ENCODE data around the gene MZB1. TPM values are rescaled to one million over a fixed set of nuclear protein-coding genes. Genes with fewer than 3 reads are reported as not detected.

The MZB1 gene
- total and polyA plus RNA-seq, 2 of the 13 experiments (the other 11 are each of a cell fraction or from before 2014, with no cell fraction given), result 0.31 to 0.40 TPM

GRCh38 chr5:139341689-139342422 lies 47.9 kb downstream of the MZB1 start, which contains the start of gene PAIP2 (continued):
- peak; percentile 88 to 95 for TF ChIP-seq HMGXB4 (CRISPR knock-in tag; IDR thresholded peaks at IDR 0.05; ENCODE audit: borderline replicate concordance in 1 of 2, low read depth in 1 of 2)
- peak; percentile 71 for TF ChIP-seq HNRNPLL (IDR thresholded peaks at IDR 0.05; ENCODE audit: low read depth, low read length, poor library complexity, severe bottlenecking)
- TF ChIP-seq HNRNPK (IDR thresholded peaks at IDR 0.05; ENCODE audit: low read depth, low read length, poor library complexity, severe bottlenecking), result peak; percentile 40
- peak; percentile 74; the same call in 1 of the 2 replicates for TF ChIP-seq ZNF780A (CRISPR knock-in tag; IDR thresholded peaks at IDR 0.05)
- no peak for TF ChIP-seq GRHL1 (CRISPR knock-in tag; conservative IDR thresholded peaks at IDR 0.05)
- TF ChIP-seq MAFG (CRISPR knock-in tag; IDR thresholded peaks at IDR 0.05), result no peak
- peak; percentile 84 for TF ChIP-seq MNT (IDR thresholded peaks at IDR 0.05)
- TF ChIP-seq TAF1 (CRISPR knock-in tag; IDR thresholded peaks at IDR 0.05), result peak; percentile 94
- TF ChIP-seq GTF3A (CRISPR knock-in tag; conservative IDR thresholded peaks at IDR 0.05), result peak; percentile 74; the same call in 1 of the 2 replicates
- no peak for TF ChIP-seq SSRP1 (CRISPR knock-in tag; IDR thresholded peaks at IDR 0.05)
- TF ChIP-seq POLR2AphosphoS2 (IDR thresholded peaks at IDR 0.05; ENCODE audit: low read depth, low read length), result peak; percentile 82
- TF ChIP-seq HDAC2 (CRISPR knock-in tag; IDR thresholded peaks at IDR 0.05), result peak; percentile 62; the same call in 1 of the 2 replicates
- no peak for TF ChIP-seq ZNF142 (CRISPR knock-in tag; IDR thresholded peaks at IDR 0.05)
- no peak for TF ChIP-seq ZNF367 (CRISPR knock-in tag; IDR thresholded peaks at IDR 0.05; ENCODE audit: borderline replicate concordance)
- TF ChIP-seq ZNF7 (CRISPR knock-in tag; IDR thresholded peaks at IDR 0.05), result no peak
